Measurements from ENCODE around the gene HOXC4. TPM values are rescaled to one million over a fixed set of nuclear protein-coding genes. Genes with fewer than 3 reads are reported as not detected.

Gene HOXC4
- polyA plus RNA-seq, 3 donors, result not detected

DNA sequence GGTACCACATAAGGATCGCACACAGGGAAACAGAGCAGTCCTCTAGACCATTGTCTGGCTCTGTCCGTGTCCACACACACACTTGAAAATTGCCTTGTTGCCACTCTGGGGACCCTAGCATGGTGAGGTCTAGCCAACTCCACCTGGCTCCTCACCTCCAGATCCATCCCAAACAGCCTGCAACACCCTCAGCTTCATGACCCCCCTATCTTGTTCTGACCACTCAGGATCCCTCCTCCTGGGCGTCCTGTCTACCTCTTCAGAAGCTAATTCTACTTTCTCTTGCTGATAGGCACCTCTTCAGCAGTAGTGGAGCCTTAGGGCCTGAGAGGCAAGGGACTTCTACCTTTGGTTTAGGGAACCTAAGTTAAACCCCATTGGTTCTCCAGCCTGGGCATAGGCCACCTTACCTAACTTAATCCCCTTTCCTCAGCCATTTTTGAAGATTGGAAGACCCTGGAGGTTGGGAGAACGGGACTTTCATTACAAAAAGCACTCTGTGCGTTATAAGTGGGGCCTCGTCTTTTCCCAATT is 21.5 kb upstream of the HOXC4 start:
- no peak overlapping the region for H3K4me2 ChIP-seq (replicated peaks; ENCODE audit: extremely low read depth, low read length, poor library complexity, severe bottlenecking)
- intact Hi-C loops (cut with micrococcal nuclease), result loop anchor here in 1 of 2 donors (10.0 kb wide), 1 partner anchor 57 kb away; the partner anchor contains the start of genes HOTAIR and HOXC11
- H3K27ac ChIP-seq (ENCODE audit: low read depth in 1 of 2, low read length in 2 of 2), result no peak overlapping the region
- no peak overlapping the region for H3K4me3 ChIP-seq (replicated peaks in 1 of 3; ENCODE audit: low read depth in 2 of 3, low read length in 3 of 3)
- no peak for DNase-seq
- no peaks in the 10 kb centered on the region for H3K4me1 ChIP-seq (ENCODE audit: control insufficient read depth in 1 of 2, insufficient read depth in 2 of 2, low read length in 2 of 2)
- no peak overlapping the region for H2AFZ ChIP-seq (ENCODE audit: insufficient read depth, low read depth, low read length, poor library complexity, severe bottlenecking)
- H3K9me3 ChIP-seq (replicated peaks in 1 of 2; ENCODE audit: control insufficient read depth in 1 of 2, insufficient read depth in 1 of 2, low read length in 2 of 2), result peaks cover 26 to 52% of the 10 kb centered on the region in 2 donors
- no peaks in the 10 kb centered on the region for H3K36me3 ChIP-seq (replicated peaks in 1 of 2; ENCODE audit: control insufficient read depth in 1 of 2, insufficient read depth in 2 of 2, low read length in 2 of 2)
- H3K27me3 ChIP-seq (ENCODE audit: control insufficient read depth in 2 of 2, insufficient read depth in 2 of 2, low read length in 2 of 2), result peaks cover 83 to 99% of the 10 kb centered on the region in 2 donors
- peaks cover 93 to 98% (median 96%) of the 10 kb centered on the region in 3 donors for H3K27me3 Mint-ChIP-seq (ENCODE audit: low read depth in 3 of 3)
- WGBS (ENCODE audit: insufficient coverage), result 83% methylated on average over 2 of the region's 6 CpGs
- peaks cover 6 to 41% (median 28%) of the 10 kb centered on the region in 7 donors for H3K9me3 Mint-ChIP-seq
- no peaks in the 10 kb centered on the region for H3K79me2 ChIP-seq (ENCODE audit: insufficient read depth, low read length)
- no peak for TF ChIP-seq CTCF (IDR thresholded peaks at IDR 0.05)
- H3K4me1 Mint-ChIP-seq, result peaks cover 16% of the 10 kb centered on the region
- no peaks in the 10 kb centered on the region for H4K20me1 ChIP-seq (ENCODE audit: insufficient read depth, low read length)
- peak overlapping the region in 1 of 7 donors; percentile 60 for H3K27ac Mint-ChIP-seq
- peaks cover 5 to 19% of the 10 kb centered on the region in 2 donors for H3K36me3 Mint-ChIP-seq
- H3K4me3 Mint-ChIP-seq, result peak overlapping the region in 1 of 2 donors; percentile 84
- H3K9ac ChIP-seq (ENCODE audit: insufficient read depth, low read length, poor library complexity, severe bottlenecking), result no peak overlapping the region

GRCh38 chr12:54032627-54033100 is 21.0 kb upstream of the HOXC4 start, which contains the start of gene HOXC5:
HOXC5 (plus strand) TSS chr12:54033050; CDS start chr12:54033123, 73 bp downstream.
- Histone ChIP-seq H3K9ac (ENCODE audit: insufficient read depth, low read length, poor library complexity, severe bottlenecking) (no peak within 1 kb of the TSS), H3K4me2 (replicated peaks; ENCODE audit: extremely low read depth, low read length, poor library complexity, severe bottlenecking) (no peak within 1 kb of the TSS)
- 0% methylated on average over 4 of the region's 12 CpGs for WGBS (ENCODE audit: insufficient coverage)

More at GRCh38 chr12:54032627-54033100, 21.0 kb upstream of the HOXC4 start, which contains the start of gene HOXC5:
- Mint-ChIP-seq H3K4me3 (peak within 1 kb of the TSS in 1 of 2 donors; percentile 84), H3K9me3 (peaks cover 6 to 40% (median 28%) of the 10 kb centered on the region in 7 donors), H3K36me3 (peaks cover 5 to 16% of the 10 kb centered on the region in 2 donors), H3K27ac (peak within 1 kb of the TSS in 1 of 7 donors; percentile 60), H3K4me1 (peaks cover 16% of the 10 kb centered on the region), H3K27me3 (ENCODE audit: low read depth in 3 of 3) (peaks cover 91 to 98% (median 96%) of the 10 kb centered on the region in 3 donors)
- H3K27me3 ChIP-seq (ENCODE audit: control insufficient read depth in 2 of 2, insufficient read depth in 2 of 2, low read length in 2 of 2), result peaks cover 83 to 99% of the 10 kb centered on the region in 2 donors
- H3K9me3 ChIP-seq (replicated peaks in 1 of 2; ENCODE audit: control insufficient read depth in 1 of 2, insufficient read depth in 1 of 2, low read length in 2 of 2), result peaks cover 26 to 52% of the 10 kb centered on the region in 2 donors
- H3K4me3 ChIP-seq (replicated peaks in 1 of 3; ENCODE audit: low read depth in 2 of 3, low read length in 3 of 3), result no peak within 1 kb of the TSS
- H3K79me2 ChIP-seq (ENCODE audit: insufficient read depth, low read length), result no peaks in the 10 kb centered on the region
- H2AFZ ChIP-seq (ENCODE audit: insufficient read depth, low read depth, low read length, poor library complexity, severe bottlenecking), result no peak within 1 kb of the TSS
- H3K36me3 ChIP-seq (replicated peaks in 1 of 2; ENCODE audit: control insufficient read depth in 1 of 2, insufficient read depth in 2 of 2, low read length in 2 of 2), result no peaks in the 10 kb centered on the region
- no peak within 1 kb of the TSS for H3K27ac ChIP-seq (ENCODE audit: low read depth in 1 of 2, low read length in 2 of 2)
- peak; percentile 35 to 45 (median 37) for DNase-seq
- H4K20me1 ChIP-seq (ENCODE audit: insufficient read depth, low read length), result no peaks in the 10 kb centered on the region
- intact Hi-C loops (cut with micrococcal nuclease), result loop anchor here in 1 of 2 donors (10.0 kb wide), 1 partner anchor 58 kb away; the partner anchor contains the start of genes HOTAIR and HOXC11
- no peaks in the 10 kb centered on the region for H3K4me1 ChIP-seq (ENCODE audit: control insufficient read depth in 1 of 2, insufficient read depth in 2 of 2, low read length in 2 of 2)
- TF ChIP-seq CTCF (IDR thresholded peaks at IDR 0.05), result peak; percentile 88

Data from CD14-positive monocyte (primary cell).